Activated CD4-positive, alpha-beta T cell treated with anti-CD3 and anti-CD28 coated beads, Interleukin-2, amount 50 U/mL, for 4 hours (primary cell): ENCODE data around the gene KCNE2.
"Not testable (repeated sequence)": the region's sequence is repeated elsewhere in the genome, so short reads cannot be mapped to it uniquely, and the experiment has no call there.

Experiments
- DNase-seq, 2 experiments: peaks; one replicate each; pipeline ENCODE4 v3.0.0-alpha.2; 2020

The KCNE2 gene

GRCh38 chr21:34417448-34418077 lies 53.8 kb downstream of the KCNE2 start:
- DNase-seq = not testable (repeated sequence)
